GM19397 (cell line): ENCODE results near the gene NKAIN4.

ENCODE experiments used
- ATAC-seq: cut with Tn5 transposase; IDR thresholded peaks from one replicate; pipeline ENCODE4 v1.9.1; 2021; ENCODE audit warnings: mild to moderate bottlenecking, moderate library complexity; ENCODE audit not compliant: unreplicated experiment

The NKAIN4 gene

DNA sequence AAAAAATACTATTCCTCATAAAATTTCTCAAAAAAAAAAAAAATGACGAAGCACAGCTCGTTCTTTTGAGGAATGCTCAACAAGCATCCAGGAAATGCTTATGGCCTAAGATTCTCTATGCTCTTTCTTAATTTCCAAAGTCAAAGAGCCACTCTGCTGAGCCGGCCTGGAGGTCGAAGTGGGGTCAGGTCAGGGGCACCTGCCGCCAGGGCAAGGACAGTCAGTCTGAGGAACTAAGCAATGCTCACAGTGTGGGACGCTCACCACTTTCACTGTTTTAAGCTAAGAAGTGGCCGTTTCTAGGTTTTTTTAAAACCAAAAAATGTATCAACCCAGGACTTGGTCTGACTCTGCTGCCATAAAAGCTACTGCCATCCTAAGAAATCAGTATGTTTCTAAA, 55.7 kb downstream of the NKAIN4 start:
- ATAC-seq, result no peak

DNA sequence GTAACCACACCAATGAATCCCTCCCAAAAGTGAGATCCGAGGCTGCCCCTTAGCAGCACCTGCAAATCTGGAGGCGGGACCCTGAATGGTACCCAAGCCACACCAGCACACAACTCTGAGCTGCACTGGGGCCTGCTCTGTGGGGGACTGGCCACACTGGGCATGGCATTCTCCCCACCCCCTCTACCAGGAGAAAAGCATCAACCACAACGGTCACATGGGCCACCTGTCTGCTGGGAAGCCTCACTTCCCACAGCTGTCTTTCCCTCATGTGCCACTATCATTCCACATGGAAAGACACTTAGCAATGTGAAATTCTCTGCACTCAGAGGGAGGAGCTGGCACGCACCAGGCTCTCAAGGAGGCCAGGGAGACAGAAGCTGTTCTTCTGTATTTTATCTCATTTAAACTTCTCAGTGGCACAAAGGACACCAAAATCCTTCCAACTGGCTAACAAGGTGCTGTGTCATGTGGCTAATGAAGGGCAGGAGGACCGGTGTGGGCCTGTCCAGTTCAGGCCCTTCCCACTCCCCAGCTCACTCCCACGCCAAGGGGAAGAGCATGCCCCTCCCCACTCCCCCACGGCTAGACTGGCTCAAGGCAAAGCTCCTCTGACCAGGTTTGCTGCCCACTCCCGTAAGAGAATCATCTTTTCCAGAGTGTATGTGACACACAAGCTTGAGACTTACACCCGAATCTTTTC, 57.3 kb downstream of the NKAIN4 start:
- ATAC-seq, result no peak

DNA sequence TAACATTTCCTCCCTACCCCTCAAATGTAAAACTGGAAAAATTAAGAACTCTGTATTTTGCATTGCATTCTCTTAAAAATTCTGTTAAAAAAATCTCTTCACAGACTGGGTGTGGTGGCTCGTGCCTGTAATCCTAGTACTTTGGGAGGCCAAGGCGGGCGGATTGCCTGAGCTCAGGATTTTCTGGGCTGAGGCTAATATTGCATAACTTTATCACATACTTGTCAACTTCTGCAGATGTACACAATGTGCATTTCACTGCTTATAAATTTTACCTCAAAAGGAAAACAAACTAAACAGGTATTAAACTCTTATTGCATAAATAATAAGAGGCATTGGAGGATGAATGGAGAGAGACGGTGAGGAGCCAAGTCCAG, 59.5 kb downstream of the NKAIN4 start:
- no peak for ATAC-seq

DNA sequence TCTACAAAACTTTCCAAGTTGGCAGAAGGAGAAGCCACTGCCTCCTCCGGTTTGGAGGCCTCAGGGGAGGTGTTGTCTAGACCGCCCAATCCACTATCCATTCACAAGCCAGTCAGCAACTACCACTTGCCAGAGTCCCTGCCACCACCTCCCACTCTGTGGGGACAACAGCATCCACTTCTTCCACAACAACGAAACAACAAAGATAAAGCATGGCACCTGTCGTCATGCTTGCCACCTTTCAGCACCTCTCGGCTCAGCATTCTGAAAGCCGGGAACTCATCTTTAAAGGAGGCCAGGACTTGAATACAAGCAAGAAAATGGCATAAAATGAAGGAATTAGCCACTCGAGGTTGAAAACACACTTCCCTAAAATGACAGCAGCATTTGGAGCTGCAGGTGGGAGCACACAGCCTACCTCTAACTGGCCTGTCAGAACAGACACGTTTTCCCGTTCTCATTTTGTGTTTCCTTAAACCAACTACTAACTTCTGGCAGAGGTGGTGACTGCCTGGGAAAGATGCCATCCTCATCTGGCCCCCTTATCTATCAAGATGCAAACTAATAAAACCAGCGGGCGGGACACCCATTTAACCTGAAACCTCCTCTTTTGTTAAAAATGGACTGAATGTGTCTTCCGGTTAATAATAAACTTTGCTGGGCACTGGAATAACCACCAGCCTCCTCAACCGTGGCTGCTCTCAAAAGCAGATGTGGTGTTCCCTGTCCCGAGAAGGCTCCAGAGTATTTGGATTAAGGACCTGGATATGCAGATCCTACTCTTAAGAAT, 60.1 kb downstream of the NKAIN4 start:
- ATAC-seq, result no peak

DNA sequence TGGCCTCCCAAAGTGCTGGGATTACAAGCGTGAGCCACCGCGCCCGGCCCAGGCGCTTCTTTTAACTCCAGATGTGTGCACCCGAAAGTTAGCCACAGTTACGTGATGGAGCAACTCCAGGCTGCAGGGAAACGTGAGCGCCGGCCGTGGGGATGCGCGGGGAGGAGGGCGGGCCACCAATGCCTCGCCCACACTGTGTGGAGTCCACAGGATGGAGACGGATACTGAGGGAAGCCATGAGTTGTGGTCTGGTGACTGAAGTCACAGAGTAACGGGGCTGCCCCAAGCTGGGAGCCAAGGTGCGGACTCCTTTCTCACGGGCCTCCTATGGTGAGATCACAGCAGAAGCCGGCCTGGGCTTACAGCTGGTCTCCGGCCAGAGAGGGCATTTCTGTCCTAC, 61.5 kb downstream of the NKAIN4 start:
- no peak for ATAC-seq

DNA sequence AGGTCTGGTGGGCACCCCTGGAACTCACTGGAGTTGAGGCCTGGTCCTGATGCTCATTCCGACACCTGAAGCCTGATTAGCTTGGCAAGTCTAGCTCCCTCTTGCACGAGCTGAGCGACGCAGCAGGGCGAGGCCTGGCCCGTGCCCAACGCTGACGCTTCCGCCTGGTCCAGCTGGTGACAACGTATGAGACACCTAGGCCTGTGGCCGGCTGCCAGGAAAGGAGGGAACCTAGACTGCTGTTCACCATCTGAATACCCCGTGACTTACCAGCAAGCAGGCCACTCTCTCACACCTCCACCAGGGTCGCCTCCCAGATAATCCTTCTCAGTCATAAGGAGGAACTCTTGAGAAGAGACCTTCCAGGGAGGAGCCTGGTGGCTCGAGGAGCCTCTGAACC, 62.9 kb downstream of the NKAIN4 start:
- ATAC-seq, result no peak

DNA sequence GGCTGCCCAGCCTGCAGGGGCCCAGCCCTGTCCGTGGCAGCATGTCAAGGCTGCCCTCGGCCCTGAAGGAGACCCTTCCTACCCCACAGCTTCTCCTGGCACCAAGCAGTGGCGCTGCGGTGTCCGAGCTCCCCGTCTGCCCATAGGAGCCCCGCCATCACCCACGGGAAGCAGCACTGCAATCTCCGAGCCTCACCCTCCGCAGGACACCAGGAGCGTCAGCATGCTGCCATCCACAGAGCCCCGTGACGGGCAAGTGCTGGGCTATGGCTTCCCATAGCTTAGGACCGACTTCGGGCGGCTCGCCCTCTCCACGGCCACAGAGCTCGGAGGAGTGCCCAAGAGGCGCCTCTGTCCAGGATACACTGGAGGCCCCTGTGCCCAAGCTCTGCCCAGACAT, 63.4 kb downstream of the NKAIN4 start:
- ATAC-seq, result no peak
